Right lobe of liver (tissue), 4 donors: Measurements from ENCODE around the gene HOOK2.

Experiments used
- CTCF ChIP-seq, 4 donors: fragments of 200-600 bp in 3 of 4; fragments of 450-650 bp in 1 of 4; IDR thresholded peaks; one replicate each; pipeline versions ENCODE4 v1.5.1 to v1.8.0; 2016 to 2022; ENCODE audit warnings: antibody characterized with exemption in 4 of 4, mild to moderate bottlenecking in 2 of 4
- POLR2A ChIP-seq: fragments of 450-650 bp; IDR thresholded peaks from one replicate; pipeline ENCODE4 v1.6.1; 2017; ENCODE audit warnings: antibody characterized with exemption, mild to moderate bottlenecking
- donor health status: DM: no; HTN: no; CAD: no.
- donor health status: DM: no; HTN: no; CAD: no.
- donor health status: DM: no; HTN: yes; CAD: no.

- TF ChIP-seq CTCF (IDR thresholded peaks at IDR 0.05) (no peak), POLR2A (no peak)
These were observed 12.1 kb upstream of the HOOK2 start for GRCh38 chr19:12787458-12787857.
